22Rv1 (cell line): ENCODE measurements around the gene PLEKHN1.
A peak's percentile ranks its signal among the peaks of the same experiment; 100 is the strongest.
"Not testable (repeated sequence)": the region's sequence is repeated elsewhere in the genome, so short reads cannot be mapped to it uniquely, and the experiment has no call there.

Experiments
- H3K27ac ChIP-seq: fragments of 450-650 bp; 2 replicates; pipeline ENCODE4 v1.5.1; 2017
- CTCF ChIP-seq: fragments of 450-650 bp; IDR thresholded peaks from 2 replicates; pipeline ENCODE4 v1.5.1; 2017; ENCODE audit warnings: mild to moderate bottlenecking
- ZFX ChIP-seq: fragments of 450-650 bp; IDR thresholded peaks from 2 replicates; pipeline ENCODE4 v1.6.1; 2017; ENCODE audit warnings: antibody characterized with exemption, borderline replicate concordance

Gene PLEKHN1

GRCh38 chr1:1013105-1013921, 47.0 kb downstream of the PLEKHN1 start, which contains the start of gene ISG15:
TSS of gene ISG15 (plus strand) at chr1:1013497. CDS start at chr1:1013574, 77 bp downstream.
- H3K27ac ChIP-seq, result peak within 1 kb of the TSS; percentile 94
- no peak for TF ChIP-seq ZFX
- no peak for TF ChIP-seq CTCF

GRCh38 chr1:1013922-1014648, 47.8 kb downstream of the PLEKHN1 start:
- peak overlapping the region; percentile 94 for H3K27ac ChIP-seq
- TF ChIP-seq ZFX, result no peak
- TF ChIP-seq CTCF, result no peak

GRCh38 chr1:1014799-1015681, 48.8 kb downstream of the PLEKHN1 start:
- no peak for TF ChIP-seq ZFX
- TF ChIP-seq CTCF, result peak; percentile 36
- H3K27ac ChIP-seq, result peak overlapping the region; percentile 94

GRCh38 chr1:1017397-1018320, 51.4 kb downstream of the PLEKHN1 start:
- H3K27ac ChIP-seq, result peak overlapping the region; percentile 30; the same call in 1 of the 2 replicates

GRCh38 chr1:1018321-1018685, 52.0 kb downstream of the PLEKHN1 start:
- not testable (repeated sequence) for H3K27ac ChIP-seq

- H3K27ac ChIP-seq, result peak overlapping the region; percentile 87
- TF ChIP-seq CTCF, result peak; percentile 89
- TF ChIP-seq ZFX, result no peak
These were observed 53.1 kb downstream of the PLEKHN1 start for GRCh38 chr1:1019122-1019999.

- TF ChIP-seq CTCF (no peak), ZFX (no peak)
- H3K27ac ChIP-seq, result peak within 1 kb of the TSS; percentile 87
These were observed 53.7 kb downstream of the PLEKHN1 start, which contains the start of gene AGRN for GRCh38 chr1:1020000-1020404. TSS of gene AGRN (plus strand) at chr1:1020120. CDS start at chr1:1020173, 53 bp downstream.
